T-helper 1 cell treated with Interleukin-12 subunit alpha and Interleukin-12 subunit beta and Interleukin-4 antibody, amounts not matched to agents 30 μg/mL and 1 μg/mL, for 36 hours (primary cell): ENCODE results near the gene COL4A2.

Experiments
- H3K27ac Mint-ChIP-seq: one replicate; pipeline ENCODE4 v1.8.0; 2021; ENCODE audit warnings: mild to moderate bottlenecking, mixed read lengths
- H3K27me3 Mint-ChIP-seq: one replicate; pipeline ENCODE4 v1.8.0; 2021; ENCODE audit warnings: low read depth, mixed read lengths
- H3K36me3 Mint-ChIP-seq: one replicate; pipeline ENCODE4 v1.8.0; 2021; ENCODE audit warnings: low read depth, mixed read lengths
- H3K4me1 Mint-ChIP-seq: one replicate; pipeline ENCODE4 v1.8.0; 2021; ENCODE audit warnings: low read depth, mixed read lengths
- H3K4me3 Mint-ChIP-seq: one replicate; pipeline ENCODE4 v1.8.0; 2021; ENCODE audit warnings: mild to moderate bottlenecking, moderate library complexity, mixed read lengths
- H3K9me3 Mint-ChIP-seq: one replicate; pipeline ENCODE4 v1.8.0; 2021; ENCODE audit warnings: mixed read lengths

COL4A2 gene

DNA sequence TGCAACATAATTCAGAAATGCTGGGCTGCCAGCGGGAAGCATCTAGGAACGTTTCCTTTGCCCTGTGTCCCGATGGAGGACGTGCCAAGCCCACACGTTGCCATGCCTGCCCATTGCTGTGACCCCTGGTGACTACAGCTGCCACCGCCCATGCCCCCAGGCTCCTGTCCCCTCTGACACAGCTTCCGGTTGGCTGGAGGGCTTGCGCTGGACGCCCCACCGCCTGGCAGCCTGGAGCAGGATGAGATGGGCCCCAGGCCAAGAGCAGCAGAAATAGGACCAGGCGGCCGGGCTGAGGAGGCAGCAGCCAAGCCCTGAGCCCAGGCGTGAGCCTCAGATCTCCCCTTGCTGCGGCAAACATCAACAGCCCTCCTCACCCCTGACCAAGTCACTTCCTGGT, 125.9 kb downstream of the COL4A2 start:
- no peak overlapping the region for H3K4me3 Mint-ChIP-seq
- H3K27me3 Mint-ChIP-seq, result peaks cover 43% of the 10 kb centered on the region
- no peak overlapping the region for H3K27ac Mint-ChIP-seq
- no peaks in the 10 kb centered on the region for H3K9me3 Mint-ChIP-seq
- H3K4me1 Mint-ChIP-seq, result no peaks in the 10 kb centered on the region
- H3K36me3 Mint-ChIP-seq, result no peaks in the 10 kb centered on the region

DNA sequence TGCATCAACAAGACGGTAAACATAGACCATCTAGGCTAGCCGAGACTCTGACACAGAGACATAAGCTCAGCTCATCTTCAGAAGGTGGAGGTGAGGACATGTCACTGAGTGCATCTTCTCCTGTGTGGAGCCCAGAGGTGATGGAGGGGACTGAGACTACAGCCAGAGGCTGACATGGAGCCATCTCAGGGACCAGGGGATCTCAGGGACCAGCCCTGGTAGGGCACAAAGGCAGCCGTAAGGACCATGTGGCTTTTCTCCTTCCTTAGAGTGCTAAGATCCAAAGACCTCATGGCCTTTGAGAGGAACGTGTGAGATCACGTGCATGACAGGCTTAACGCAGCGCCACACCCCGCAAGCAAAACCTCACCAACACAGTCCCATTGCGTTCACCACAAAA, 127.5 kb downstream of the COL4A2 start:
- H3K9me3 Mint-ChIP-seq, result no peaks in the 10 kb centered on the region
- peaks cover 34% of the 10 kb centered on the region for H3K27me3 Mint-ChIP-seq
- no peaks in the 10 kb centered on the region for H3K4me1 Mint-ChIP-seq
- no peak overlapping the region for H3K4me3 Mint-ChIP-seq
- H3K27ac Mint-ChIP-seq, result no peak overlapping the region
- no peaks in the 10 kb centered on the region for H3K36me3 Mint-ChIP-seq

DNA sequence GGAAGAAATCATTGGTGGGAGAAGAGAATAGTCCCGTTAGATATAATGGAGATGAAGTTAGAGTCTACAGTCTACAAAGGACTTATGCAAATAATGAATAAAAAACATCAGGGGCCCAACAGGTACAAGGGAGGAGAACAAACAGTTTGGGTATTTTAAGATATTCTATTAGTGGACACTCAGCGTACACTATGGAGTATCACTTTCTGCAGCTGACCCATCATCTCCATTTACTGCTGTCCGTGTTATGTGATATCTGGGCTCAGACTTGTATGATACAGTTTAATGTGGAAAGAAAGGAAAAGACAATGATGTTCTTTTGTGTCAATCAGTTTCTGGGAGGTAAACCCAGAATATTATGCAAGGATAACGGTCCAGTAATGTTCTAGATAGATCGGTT, 128.2 kb downstream of the COL4A2 start:
- Mint-ChIP-seq H3K4me3 (no peak overlapping the region), H3K9me3 (no peaks in the 10 kb centered on the region), H3K27ac (no peak overlapping the region)

DNA sequence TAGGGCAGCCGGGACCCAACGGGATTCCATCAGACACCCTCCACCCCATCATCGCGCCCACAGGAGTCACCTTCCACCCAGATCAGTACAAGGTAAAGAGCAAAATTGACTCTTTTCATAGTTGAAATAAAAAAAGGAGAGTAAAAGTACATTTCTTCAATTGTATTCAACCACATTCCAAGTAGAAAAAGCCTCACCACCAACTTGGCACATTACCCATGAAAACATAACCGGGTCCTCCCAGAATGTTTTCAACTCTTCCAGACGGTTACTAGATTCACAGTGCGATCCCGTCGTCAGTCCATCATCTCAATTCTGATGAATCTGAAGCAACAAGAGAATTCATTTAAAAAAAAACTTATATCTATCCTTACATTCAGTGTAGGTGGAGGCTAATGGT, 129.2 kb downstream of the COL4A2 start:
- H3K4me1 Mint-ChIP-seq, result no peaks in the 10 kb centered on the region
- H3K9me3 Mint-ChIP-seq, result no peaks in the 10 kb centered on the region
- H3K4me3 Mint-ChIP-seq, result no peak overlapping the region
- H3K27ac Mint-ChIP-seq, result no peak overlapping the region
- H3K36me3 Mint-ChIP-seq, result no peaks in the 10 kb centered on the region
- H3K27me3 Mint-ChIP-seq, result peaks cover 26% of the 10 kb centered on the region

More for the DNA sequence above, 128.2 kb downstream of the COL4A2 start:
- Mint-ChIP-seq H3K27me3 (peaks cover 31% of the 10 kb centered on the region), H3K36me3 (no peaks in the 10 kb centered on the region), H3K4me1 (no peaks in the 10 kb centered on the region)

DNA sequence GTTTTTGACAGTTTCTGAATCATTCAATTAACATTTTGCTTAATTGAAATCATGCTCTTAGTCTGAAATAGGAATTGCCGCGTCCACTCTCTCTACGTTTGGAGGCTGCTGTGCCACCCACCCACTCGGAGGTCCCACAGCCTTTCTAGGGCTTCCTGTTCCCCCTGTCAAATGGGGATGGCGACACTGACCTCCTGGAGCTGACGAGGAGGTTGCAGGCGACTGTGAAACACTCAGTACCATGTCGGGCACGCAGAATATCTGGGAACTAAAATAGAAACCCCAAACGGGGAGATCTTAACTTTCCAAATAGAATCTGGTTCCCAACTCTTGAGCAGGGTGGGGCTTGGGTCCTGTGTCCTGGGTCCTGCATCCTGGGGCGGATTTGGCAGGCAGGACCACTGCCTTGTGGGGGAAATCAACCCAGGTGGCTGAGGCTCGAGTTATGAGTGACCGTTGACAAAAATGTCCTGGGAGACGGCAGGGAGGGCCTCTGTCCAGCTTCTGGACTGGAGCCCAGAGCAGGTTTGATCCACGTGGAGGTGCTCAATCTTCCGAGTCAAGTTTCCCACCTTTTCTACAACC, 129.8 kb downstream of the COL4A2 start:
- no peaks in the 10 kb centered on the region for H3K4me1 Mint-ChIP-seq
- H3K27me3 Mint-ChIP-seq, result peaks cover 26% of the 10 kb centered on the region
- H3K27ac Mint-ChIP-seq, result no peak overlapping the region
- no peaks in the 10 kb centered on the region for H3K36me3 Mint-ChIP-seq
- H3K4me3 Mint-ChIP-seq, result no peak overlapping the region
- no peaks in the 10 kb centered on the region for H3K9me3 Mint-ChIP-seq

DNA sequence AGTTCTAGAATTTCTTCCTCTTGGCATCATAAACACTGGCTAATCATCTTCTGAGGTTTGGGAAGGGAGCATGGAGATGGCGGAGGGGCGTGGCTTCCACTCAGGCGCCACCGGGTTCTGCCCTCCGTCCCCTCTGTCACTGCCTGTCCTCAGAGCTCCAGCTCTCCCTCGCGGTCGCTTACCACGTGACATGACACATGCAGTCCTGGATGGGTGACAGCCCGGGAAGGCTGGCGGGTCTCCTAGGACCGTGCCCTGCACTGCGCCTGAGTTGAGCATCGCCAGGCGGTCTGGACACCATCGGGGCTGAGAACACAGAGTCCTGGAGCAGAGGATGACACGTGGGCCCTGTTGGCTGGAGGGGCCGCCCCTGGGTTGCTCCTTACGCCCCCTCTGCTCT, 131.1 kb downstream of the COL4A2 start:
- H3K4me3 Mint-ChIP-seq, result no peak overlapping the region
- peaks cover 22% of the 10 kb centered on the region for H3K27me3 Mint-ChIP-seq
- H3K27ac Mint-ChIP-seq, result no peak overlapping the region
- H3K9me3 Mint-ChIP-seq, result no peaks in the 10 kb centered on the region
- H3K36me3 Mint-ChIP-seq, result no peaks in the 10 kb centered on the region
- H3K4me1 Mint-ChIP-seq, result no peaks in the 10 kb centered on the region

DNA sequence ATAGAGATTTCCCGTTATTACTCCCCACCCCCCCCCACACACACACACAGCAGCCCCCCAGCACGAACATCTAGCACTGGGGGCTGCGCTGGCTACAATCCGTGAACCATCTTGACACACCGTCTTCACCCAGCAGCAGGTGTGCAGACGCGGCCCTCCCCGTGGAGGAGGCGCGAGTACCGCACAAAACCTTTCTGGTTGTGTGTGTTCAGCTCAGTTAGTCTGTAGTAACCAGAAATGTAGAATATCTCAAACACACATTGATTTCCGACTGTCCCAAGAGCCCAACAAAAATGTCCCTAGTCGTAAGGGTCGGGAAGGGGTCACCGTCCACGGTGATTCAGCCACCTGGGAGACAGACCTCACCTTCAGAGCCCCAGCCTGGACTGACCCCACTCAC, 131.7 kb downstream of the COL4A2 start:
- Mint-ChIP-seq H3K27ac (no peak overlapping the region), H3K9me3 (no peaks in the 10 kb centered on the region), H3K27me3 (peaks cover 16% of the 10 kb centered on the region), H3K36me3 (no peaks in the 10 kb centered on the region), H3K4me3 (no peak overlapping the region), H3K4me1 (no peaks in the 10 kb centered on the region)

DNA sequence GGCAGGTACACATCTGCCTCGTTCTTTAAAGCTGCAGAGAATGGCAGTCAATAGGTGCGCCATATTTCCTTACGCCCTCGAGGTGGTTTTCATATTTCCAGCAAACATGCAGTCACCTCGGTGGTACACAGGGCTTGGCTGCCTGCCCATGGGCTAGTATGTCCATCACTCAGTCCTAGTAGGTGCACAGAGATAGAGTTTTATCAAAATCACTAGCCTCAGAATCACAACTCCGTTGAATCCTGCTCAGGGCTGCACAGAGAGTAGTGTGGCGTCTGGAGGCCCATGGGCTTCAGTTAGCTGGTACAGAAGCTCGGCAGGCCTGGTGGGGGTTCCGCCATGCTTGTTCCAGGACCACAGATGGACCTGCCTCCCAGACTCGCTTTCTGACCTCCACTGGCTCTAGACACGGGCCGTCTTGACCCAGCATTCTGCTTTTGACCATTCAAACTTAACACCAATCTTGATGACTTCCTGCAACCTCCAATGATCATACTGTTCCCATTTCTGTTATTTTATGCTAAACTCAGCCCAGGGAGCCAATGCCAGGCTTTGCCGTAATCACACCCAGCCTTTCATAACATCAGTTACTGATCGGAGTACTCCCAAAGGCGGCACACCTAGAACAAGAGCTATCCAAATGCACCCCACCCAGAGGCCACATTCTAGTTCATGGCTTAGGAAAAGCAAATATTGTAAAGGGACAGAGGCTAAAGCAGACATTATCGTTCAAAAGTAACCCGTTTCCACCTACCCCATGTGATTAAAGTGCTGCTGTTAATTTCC, 134.1 kb downstream of the COL4A2 start:
- Mint-ChIP-seq H3K4me1 (no peaks in the 10 kb centered on the region), H3K36me3 (no peaks in the 10 kb centered on the region), H3K27me3 (peaks cover 13% of the 10 kb centered on the region), H3K27ac (no peak overlapping the region), H3K9me3 (no peaks in the 10 kb centered on the region), H3K4me3 (no peak overlapping the region)

DNA sequence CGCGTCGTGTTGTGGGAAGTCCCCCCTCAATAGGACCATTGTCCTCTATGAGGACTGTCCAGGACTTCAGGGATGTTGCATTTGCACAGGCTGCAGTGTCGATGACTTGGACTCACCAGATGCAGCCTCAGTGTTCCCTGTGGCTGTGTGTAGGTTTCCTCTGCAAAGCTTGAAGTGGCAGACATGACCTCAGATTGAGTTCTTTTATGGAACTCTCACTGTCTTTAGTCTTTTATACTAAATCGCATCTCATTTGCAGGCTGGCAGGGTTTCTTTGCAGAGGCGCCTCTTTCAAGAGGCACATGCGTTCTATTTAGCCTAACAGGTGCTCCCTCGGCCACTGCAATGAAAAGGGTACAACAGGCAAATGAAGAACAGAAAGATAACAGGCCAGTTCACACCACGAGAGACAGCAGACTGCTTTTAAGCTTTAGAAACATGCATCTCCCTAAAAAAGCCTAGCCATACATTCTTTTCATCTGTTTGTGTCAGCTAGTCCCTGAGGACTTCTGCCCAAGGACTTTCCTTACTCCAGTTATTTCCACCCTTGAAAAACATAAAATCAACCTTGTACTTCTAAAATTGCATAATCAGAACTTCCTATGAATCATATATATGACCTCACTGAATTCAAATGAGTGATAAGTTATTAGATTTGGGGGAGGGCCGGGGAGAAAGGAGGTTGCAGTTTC, 136.0 kb downstream of the COL4A2 start:
- H3K4me1 Mint-ChIP-seq, result no peaks in the 10 kb centered on the region
- no peak overlapping the region for H3K4me3 Mint-ChIP-seq
- no peak overlapping the region for H3K27ac Mint-ChIP-seq
- H3K27me3 Mint-ChIP-seq, result peaks cover 11% of the 10 kb centered on the region
- H3K9me3 Mint-ChIP-seq, result no peaks in the 10 kb centered on the region
- no peaks in the 10 kb centered on the region for H3K36me3 Mint-ChIP-seq

DNA sequence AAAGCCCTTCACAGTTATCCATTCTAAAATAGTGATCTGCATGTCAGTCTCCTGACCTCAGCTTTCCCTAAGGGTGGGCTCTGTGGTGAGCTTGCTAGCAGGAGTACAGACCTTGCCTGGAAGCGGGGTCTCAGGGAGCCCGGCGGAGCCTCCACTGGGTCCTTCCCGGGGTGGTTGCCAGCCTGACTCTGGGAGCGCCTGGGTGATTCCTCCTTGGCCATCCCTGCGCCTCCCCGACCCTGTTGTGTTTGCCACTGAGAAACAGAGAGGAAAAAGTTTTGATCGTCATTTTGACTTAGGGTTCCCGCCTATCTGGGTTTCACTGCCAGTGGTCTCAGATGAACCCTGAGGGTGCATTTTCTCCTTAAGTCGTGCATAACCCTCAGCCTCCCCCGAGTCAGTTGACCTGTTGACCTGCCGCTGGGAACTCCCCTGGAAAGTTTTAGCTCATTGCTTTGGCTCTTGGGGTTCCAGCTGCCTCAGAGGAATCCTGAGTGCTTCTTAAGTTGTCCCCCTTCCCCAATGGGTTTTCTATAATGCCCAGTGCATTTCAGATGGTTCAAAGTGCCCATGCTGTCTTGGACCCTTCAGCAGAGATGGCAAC, 136.6 kb downstream of the COL4A2 start:
- Mint-ChIP-seq H3K36me3 (no peaks in the 10 kb centered on the region), H3K27me3 (peaks cover 11% of the 10 kb centered on the region), H3K9me3 (no peaks in the 10 kb centered on the region), H3K4me3 (no peak overlapping the region), H3K27ac (no peak overlapping the region), H3K4me1 (no peaks in the 10 kb centered on the region)

DNA sequence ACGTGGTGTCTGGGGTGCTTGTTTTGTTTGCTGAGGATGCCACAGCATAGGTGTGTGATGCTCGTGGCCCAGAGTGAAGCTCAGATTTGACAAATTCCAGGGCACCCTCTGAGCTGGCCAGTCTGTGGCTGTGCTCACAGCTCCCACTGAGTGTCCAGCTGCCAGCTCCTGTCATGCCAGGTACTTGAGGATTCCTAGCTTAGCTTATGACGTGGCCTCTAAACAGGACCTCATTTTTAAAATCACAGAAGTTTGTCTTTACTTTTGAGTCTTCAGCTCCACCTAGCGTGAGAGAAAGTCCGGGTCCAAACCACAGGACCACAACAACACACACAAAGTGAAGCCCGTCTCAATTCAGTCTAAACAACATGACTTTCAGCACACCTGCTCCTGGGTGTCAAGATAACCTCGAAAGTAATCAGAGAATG, 137.2 kb downstream of the COL4A2 start:
- Mint-ChIP-seq H3K4me3 (no peak overlapping the region), H3K4me1 (no peaks in the 10 kb centered on the region), H3K36me3 (no peaks in the 10 kb centered on the region), H3K27me3 (peaks cover 11% of the 10 kb centered on the region), H3K9me3 (no peaks in the 10 kb centered on the region), H3K27ac (no peak overlapping the region)

DNA sequence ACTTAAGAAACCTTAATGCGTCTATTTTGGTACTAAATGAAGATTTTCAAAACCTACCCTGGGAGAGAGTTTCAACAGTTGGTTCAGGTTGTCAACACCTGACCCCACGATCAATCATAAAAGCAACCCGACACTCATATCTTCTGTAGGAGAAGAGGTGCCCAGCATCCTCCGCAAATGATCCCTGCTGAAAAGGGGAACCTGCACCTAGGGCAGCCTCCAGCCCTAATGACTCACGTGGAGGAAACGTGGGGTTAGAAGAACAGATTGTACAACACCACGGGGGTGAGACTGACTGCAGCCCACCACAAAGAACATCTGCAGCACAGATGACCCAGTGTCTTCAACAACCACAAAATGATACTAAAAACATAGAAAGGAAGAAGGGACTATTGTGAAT, 138.1 kb downstream of the COL4A2 start:
- no peak overlapping the region for H3K27ac Mint-ChIP-seq
- H3K4me1 Mint-ChIP-seq, result no peaks in the 10 kb centered on the region
- H3K27me3 Mint-ChIP-seq, result peaks cover 11% of the 10 kb centered on the region
- H3K9me3 Mint-ChIP-seq, result no peaks in the 10 kb centered on the region
- H3K4me3 Mint-ChIP-seq, result no peak overlapping the region
- H3K36me3 Mint-ChIP-seq, result no peaks in the 10 kb centered on the region

DNA sequence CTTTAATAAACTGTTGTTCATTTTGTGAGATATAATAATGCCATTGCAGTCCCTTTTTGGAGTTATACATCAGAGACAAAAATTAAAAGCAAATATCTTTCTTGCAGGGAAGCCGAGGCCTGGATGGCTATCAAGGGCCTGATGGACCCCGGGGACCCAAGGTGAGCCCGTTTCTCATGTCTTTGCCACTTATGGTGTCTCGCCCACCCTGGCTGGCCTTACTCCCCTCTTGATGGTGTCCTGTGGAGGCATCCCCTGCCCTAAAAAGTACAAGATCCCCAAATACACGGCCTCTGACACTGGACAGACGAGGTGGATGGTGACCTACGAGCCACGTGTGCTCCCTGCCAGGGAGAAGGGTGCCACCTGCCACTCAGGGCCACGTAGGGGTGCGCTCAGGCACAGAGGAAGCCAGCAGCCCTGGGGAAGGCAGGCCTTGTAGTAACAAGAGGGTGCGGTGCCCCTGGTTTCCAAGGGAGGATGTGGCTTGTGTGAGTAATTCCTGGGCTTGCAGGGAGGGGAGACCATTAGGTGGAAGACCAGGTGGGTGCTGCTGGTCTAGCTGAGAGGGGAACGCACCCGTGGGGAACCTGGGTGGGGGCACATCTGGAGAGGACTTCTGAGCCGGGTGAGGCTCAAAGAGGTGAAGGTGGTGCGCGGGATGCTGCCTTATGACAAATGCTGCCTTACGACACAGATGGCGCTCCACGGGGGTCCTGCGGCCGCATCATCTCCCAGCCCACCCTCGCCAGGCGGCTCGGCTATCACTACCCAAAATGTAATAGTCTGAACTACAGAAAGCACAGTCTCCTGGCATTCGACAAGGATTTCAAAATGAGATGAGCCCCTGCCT, 138.9 kb downstream of the COL4A2 start:
- no peak overlapping the region for H3K4me3 Mint-ChIP-seq
- no peak overlapping the region for H3K27ac Mint-ChIP-seq
- peaks cover 11% of the 10 kb centered on the region for H3K27me3 Mint-ChIP-seq
- no peaks in the 10 kb centered on the region for H3K9me3 Mint-ChIP-seq
- no peaks in the 10 kb centered on the region for H3K4me1 Mint-ChIP-seq
- no peaks in the 10 kb centered on the region for H3K36me3 Mint-ChIP-seq

DNA sequence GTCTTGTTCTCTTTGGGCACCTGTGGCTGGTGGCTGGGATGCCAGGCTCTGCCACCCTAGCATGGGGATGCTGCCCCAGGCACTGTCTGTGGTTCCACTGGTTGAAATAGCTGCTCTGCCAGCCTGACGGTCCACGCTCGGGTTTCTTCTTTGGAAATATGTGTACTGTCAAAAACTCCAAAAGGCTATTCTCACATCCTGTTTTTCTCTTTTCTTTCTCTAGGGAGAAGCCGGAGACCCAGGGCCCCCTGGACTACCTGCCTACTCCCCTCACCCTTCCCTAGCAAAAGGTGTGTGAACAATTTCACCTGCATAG, 139.4 kb downstream of the COL4A2 start:
- Mint-ChIP-seq H3K27ac (no peak overlapping the region), H3K4me3 (no peak overlapping the region), H3K4me1 (no peaks in the 10 kb centered on the region), H3K27me3 (peaks cover 15% of the 10 kb centered on the region), H3K9me3 (no peaks in the 10 kb centered on the region), H3K36me3 (no peaks in the 10 kb centered on the region)
